ENCODE measurements around the gene RINT1.

- TF ChIP-seq CTCF (IDR thresholded peaks at IDR 0.05; ENCODE audit: insufficient read depth, low read depth, low read length) (no peak), EZH2 (IDR thresholded peaks at IDR 0.05; ENCODE audit: insufficient read depth, low read length) (no peak)
Observed at GRCh38 chr7:105602325-105603305, 70.6 kb downstream of the RINT1 start.
